Peyer's patch (tissue), 4 donors: ENCODE measurements around the gene EYS.

Source experiments
- POLR2A ChIP-seq, 2 donors: fragments of 450-650 bp; IDR thresholded peaks; one replicate each; pipeline ENCODE4 v1.5.1; 2017; ENCODE audit warnings: antibody characterized with exemption in 2 of 2, mild to moderate bottlenecking in 2 of 2, moderate library complexity in 2 of 2
- TF ChIP-seq, protein P1 (sequence below), 6 experiments: fragments of 450-650 bp in 4 of 6; fragments of 200-600 bp in 2 of 6; sonication (generic) in 1 of 6; IDR thresholded peaks; one replicate each; pipeline ENCODE4 v1.5.1; 2017 to 2019; ENCODE audit warnings: antibody characterized with exemption in 6 of 6, mild to moderate bottlenecking in 3 of 6, moderate library complexity in 1 of 6

DNA sequence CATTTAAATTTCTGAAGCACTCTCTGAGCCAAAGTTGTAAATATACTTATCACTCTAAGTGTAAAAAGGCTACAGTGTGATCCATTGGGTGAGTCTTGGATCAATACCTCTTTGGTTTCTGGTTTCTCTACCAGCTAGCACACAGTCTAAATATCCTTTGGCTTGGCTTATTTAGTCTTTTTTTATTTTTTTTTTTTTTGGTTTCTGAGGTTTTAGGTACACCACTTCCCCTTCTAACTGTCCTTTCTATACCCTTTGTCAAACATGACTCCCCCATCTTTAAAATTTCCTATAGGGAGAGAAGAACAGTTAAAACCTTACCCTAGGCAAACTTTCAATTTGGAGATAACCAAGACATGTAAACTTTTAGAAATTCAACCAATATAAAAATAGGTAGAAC lies 1692.4 kb downstream of the EYS start:
- no peak for TF ChIP-seq POLR2A (IDR thresholded peaks at IDR 0.05)
- TF ChIP-seq, protein P1, sequence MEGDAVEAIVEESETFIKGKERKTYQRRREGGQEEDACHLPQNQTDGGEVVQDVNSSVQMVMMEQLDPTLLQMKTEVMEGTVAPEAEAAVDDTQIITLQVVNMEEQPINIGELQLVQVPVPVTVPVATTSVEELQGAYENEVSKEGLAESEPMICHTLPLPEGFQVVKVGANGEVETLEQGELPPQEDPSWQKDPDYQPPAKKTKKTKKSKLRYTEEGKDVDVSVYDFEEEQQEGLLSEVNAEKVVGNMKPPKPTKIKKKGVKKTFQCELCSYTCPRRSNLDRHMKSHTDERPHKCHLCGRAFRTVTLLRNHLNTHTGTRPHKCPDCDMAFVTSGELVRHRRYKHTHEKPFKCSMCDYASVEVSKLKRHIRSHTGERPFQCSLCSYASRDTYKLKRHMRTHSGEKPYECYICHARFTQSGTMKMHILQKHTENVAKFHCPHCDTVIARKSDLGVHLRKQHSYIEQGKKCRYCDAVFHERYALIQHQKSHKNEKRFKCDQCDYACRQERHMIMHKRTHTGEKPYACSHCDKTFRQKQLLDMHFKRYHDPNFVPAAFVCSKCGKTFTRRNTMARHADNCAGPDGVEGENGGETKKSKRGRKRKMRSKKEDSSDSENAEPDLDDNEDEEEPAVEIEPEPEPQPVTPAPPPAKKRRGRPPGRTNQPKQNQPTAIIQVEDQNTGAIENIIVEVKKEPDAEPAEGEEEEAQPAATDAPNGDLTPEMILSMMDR (IDR thresholded peaks at IDR 0.05) = no peak
